HEK293 (cell line): Measurements from ENCODE around the gene PIK3C2B.

ENCODE experiments used
- GLI2 ChIP-seq: fragments of 450-650 bp; formaldehyde crosslinking; IDR thresholded peaks from 2 replicates; pipeline ENCODE4; 2017; ENCODE audit warnings: missing biosample characterization, missing genetic modification characterization, low read depth, borderline replicate concordance
- KLF1 ChIP-seq: fragments of 450-650 bp; formaldehyde crosslinking; IDR thresholded peaks from 2 replicates; pipeline ENCODE4 v1.5.1; 2016; ENCODE audit warnings: missing biosample characterization, missing genetic modification characterization
- OVOL3 ChIP-seq: fragments of 450-650 bp; formaldehyde crosslinking; IDR thresholded peaks from 2 replicates; pipeline ENCODE4 v1.5.1; 2016; ENCODE audit warnings: missing biosample characterization, missing genetic modification characterization
- SP7 ChIP-seq: fragments of 450-650 bp; formaldehyde crosslinking; IDR thresholded peaks from 2 replicates; pipeline ENCODE4 v1.5.1; 2016; ENCODE audit warnings: missing biosample characterization, missing genetic modification characterization
- ZBTB8A ChIP-seq: fragments of 450-650 bp; formaldehyde crosslinking; IDR thresholded peaks from 2 replicates; pipeline ENCODE4 v1.5.1; 2016; ENCODE audit warnings: missing biosample characterization, missing genetic modification characterization
- ZEB2 ChIP-seq: fragments of 450-650 bp; formaldehyde crosslinking; IDR thresholded peaks from 2 replicates; pipeline ENCODE4 v1.5.1; 2016; ENCODE audit warnings: missing biosample characterization, missing genetic modification characterization
- ZFP37 ChIP-seq: fragments of 450-650 bp; formaldehyde crosslinking; IDR thresholded peaks from 2 replicates; pipeline ENCODE4 v1.5.1; 2016; ENCODE audit warnings: missing biosample characterization, missing genetic modification characterization
- ZNF24 ChIP-seq: fragments of 450-650 bp; formaldehyde crosslinking; IDR thresholded peaks from 2 replicates; pipeline ENCODE4 v1.5.1; 2016; ENCODE audit warnings: missing biosample characterization, missing genetic modification characterization
- ZNF555 ChIP-seq: fragments of 450-650 bp; formaldehyde crosslinking; conservative IDR thresholded peaks from 2 replicates; pipeline ENCODE4 v1.5.1; 2017; ENCODE audit warnings: missing biosample characterization, mild to moderate bottlenecking, missing genetic modification characterization, inconsistent platforms
- ZNF571 ChIP-seq: fragments of 450-650 bp; formaldehyde crosslinking; IDR thresholded peaks from 2 replicates; pipeline ENCODE4 v1.5.0; 2017; ENCODE audit warnings: missing biosample characterization, missing genetic modification characterization
- ZNF626 ChIP-seq: fragments of 450-650 bp; sonication (Bioruptor Pico); formaldehyde crosslinking; IDR thresholded peaks from 2 replicates; pipeline ENCODE4 v1.5.1; 2018; ENCODE audit warnings: missing biosample characterization, missing genetic modification characterization, inconsistent platforms
- ZNF747 ChIP-seq: fragments of 450-650 bp; formaldehyde crosslinking; IDR thresholded peaks from 2 replicates; pipeline ENCODE4 v1.5.1; 2016; ENCODE audit warnings: missing biosample characterization, missing genetic modification characterization
- ZNF843 ChIP-seq: fragments of 450-650 bp; formaldehyde crosslinking; IDR thresholded peaks from 2 replicates; pipeline ENCODE4 v1.5.1; 2016; ENCODE audit warnings: missing biosample characterization, missing genetic modification characterization
- ZSCAN16 ChIP-seq: fragments of 450-650 bp; formaldehyde crosslinking; IDR thresholded peaks from 2 replicates; pipeline ENCODE4 v1.5.1; 2016; ENCODE audit warnings: missing biosample characterization, missing genetic modification characterization
- TF ChIP-seq, protein P1 (sequence below): fragments of 450-650 bp; formaldehyde crosslinking; IDR thresholded peaks from 2 replicates; pipeline ENCODE4 v1.5.1; 2016; ENCODE audit warnings: missing biosample characterization, missing genetic modification characterization, borderline replicate concordance
- TF ChIP-seq, protein P2 (sequence below): fragments of 450-650 bp; formaldehyde crosslinking; IDR thresholded peaks from 2 replicates; pipeline ENCODE4 v1.5.1; 2016; ENCODE audit warnings: missing biosample characterization, missing genetic modification characterization
- TF ChIP-seq, protein P3 (sequence below): fragments of 450-650 bp; formaldehyde crosslinking; IDR thresholded peaks from 2 replicates; pipeline ENCODE4 v1.5.1; 2016; ENCODE audit warnings: missing biosample characterization, missing genetic modification characterization
- TF ChIP-seq, protein P4 (sequence below): fragments of 450-650 bp; formaldehyde crosslinking; IDR thresholded peaks from 2 replicates; pipeline ENCODE4 v1.5.1; 2016; ENCODE audit warnings: missing biosample characterization, missing genetic modification characterization
- TF ChIP-seq, protein P5 (sequence below): fragments of 450-650 bp; IDR thresholded peaks from 2 replicates; pipeline ENCODE4 v1.5.1; 2018; ENCODE audit warnings: missing biosample characterization, missing genetic modification characterization

PIK3C2B gene

DNA sequence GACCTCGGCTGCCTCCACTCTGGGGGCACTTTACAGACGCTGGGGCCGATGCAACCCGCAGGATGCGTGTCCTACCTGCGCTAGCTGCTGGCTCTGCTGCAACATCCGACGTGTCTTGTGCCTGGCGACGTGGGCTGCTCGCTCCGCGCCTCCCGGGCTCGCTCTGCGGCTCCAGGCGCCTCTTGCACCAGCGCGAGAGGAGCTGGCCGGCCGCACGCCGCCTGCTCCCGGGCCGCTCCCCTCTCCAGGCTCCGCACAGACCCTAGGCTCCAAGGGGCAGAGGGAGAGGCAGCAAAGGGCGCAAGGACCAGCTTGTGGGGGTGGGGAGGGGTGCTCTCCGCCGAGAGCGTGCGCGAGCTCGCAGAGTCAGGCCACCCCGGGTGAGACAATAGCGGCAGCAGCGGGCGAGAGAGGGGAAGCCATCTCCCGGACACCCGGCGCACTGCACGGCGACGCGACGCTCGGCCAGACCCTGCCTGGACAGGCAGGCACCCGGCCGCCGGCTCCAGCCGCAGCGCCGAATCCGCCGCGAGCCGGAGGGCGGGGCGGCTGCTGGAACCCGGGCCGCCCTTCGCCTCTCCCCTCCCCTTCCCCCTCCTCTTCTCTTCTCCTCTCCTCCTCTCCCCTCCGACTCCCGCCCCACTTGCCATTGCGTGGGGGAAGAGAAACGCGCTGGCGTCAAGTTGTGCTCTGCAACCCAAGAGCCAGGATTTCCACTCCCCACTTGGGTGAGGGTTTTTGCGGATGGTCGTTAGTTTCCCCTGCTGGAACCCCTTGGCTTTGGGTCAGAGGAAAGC lies at the start of gene PIK3C2B (continued):
- TF ChIP-seq SP7 (tag by site-specific recombination) (0 out of 2 replicates have a peak, but pooled peaks have one; percentile 22), ZNF555 (tag by site-specific recombination) (no peak), ZNF626 (no peak), ZNF843 (tag by site-specific recombination) (no peak), ZFP37 (tag by site-specific recombination) (0 out of 2 replicates have a peak, but pooled peaks have one; percentile 88), OVOL3 (tag by site-specific recombination) (no peak), GLI2 (no peak), ZNF571 (tag by site-specific recombination) (no peak), KLF1 (peak; percentile 84), ZEB2 (tag by site-specific recombination) (no peak), ZBTB8A (tag by site-specific recombination) (peak; percentile 85), ZSCAN16 (tag by site-specific recombination) (no peak), ZNF747 (tag by site-specific recombination) (no peak), ZNF24 (tag by site-specific recombination) (no peak)
- TF ChIP-seq, protein P1, sequence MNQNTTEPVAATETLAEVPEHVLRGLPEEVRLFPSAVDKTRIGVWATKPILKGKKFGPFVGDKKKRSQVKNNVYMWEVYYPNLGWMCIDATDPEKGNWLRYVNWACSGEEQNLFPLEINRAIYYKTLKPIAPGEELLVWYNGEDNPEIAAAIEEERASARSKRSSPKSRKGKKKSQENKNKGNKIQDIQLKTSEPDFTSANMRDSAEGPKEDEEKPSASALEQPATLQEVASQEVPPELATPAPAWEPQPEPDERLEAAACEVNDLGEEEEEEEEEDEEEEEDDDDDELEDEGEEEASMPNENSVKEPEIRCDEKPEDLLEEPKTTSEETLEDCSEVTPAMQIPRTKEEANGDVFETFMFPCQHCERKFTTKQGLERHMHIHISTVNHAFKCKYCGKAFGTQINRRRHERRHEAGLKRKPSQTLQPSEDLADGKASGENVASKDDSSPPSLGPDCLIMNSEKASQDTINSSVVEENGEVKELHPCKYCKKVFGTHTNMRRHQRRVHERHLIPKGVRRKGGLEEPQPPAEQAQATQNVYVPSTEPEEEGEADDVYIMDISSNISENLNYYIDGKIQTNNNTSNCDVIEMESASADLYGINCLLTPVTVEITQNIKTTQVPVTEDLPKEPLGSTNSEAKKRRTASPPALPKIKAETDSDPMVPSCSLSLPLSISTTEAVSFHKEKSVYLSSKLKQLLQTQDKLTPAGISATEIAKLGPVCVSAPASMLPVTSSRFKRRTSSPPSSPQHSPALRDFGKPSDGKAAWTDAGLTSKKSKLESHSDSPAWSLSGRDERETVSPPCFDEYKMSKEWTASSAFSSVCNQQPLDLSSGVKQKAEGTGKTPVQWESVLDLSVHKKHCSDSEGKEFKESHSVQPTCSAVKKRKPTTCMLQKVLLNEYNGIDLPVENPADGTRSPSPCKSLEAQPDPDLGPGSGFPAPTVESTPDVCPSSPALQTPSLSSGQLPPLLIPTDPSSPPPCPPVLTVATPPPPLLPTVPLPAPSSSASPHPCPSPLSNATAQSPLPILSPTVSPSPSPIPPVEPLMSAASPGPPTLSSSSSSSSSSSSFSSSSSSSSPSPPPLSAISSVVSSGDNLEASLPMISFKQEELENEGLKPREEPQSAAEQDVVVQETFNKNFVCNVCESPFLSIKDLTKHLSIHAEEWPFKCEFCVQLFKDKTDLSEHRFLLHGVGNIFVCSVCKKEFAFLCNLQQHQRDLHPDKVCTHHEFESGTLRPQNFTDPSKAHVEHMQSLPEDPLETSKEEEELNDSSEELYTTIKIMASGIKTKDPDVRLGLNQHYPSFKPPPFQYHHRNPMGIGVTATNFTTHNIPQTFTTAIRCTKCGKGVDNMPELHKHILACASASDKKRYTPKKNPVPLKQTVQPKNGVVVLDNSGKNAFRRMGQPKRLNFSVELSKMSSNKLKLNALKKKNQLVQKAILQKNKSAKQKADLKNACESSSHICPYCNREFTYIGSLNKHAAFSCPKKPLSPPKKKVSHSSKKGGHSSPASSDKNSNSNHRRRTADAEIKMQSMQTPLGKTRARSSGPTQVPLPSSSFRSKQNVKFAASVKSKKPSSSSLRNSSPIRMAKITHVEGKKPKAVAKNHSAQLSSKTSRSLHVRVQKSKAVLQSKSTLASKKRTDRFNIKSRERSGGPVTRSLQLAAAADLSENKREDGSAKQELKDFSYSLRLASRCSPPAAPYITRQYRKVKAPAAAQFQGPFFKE (tag by site-specific recombination) = no peak
- TF ChIP-seq, protein P2, sequence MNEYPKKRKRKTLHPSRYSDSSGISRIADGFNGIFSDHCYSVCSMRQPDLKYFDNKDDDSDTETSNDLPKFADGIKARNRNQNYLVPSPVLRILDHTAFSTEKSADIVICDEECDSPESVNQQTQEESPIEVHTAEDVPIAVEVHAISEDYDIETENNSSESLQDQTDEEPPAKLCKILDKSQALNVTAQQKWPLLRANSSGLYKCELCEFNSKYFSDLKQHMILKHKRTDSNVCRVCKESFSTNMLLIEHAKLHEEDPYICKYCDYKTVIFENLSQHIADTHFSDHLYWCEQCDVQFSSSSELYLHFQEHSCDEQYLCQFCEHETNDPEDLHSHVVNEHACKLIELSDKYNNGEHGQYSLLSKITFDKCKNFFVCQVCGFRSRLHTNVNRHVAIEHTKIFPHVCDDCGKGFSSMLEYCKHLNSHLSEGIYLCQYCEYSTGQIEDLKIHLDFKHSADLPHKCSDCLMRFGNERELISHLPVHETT (tag by site-specific recombination) = no peak
- TF ChIP-seq, protein P3, sequence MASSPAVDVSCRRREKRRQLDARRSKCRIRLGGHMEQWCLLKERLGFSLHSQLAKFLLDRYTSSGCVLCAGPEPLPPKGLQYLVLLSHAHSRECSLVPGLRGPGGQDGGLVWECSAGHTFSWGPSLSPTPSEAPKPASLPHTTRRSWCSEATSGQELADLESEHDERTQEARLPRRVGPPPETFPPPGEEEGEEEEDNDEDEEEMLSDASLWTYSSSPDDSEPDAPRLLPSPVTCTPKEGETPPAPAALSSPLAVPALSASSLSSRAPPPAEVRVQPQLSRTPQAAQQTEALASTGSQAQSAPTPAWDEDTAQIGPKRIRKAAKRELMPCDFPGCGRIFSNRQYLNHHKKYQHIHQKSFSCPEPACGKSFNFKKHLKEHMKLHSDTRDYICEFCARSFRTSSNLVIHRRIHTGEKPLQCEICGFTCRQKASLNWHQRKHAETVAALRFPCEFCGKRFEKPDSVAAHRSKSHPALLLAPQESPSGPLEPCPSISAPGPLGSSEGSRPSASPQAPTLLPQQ = 0 out of 2 replicates have a peak, but pooled peaks have one; percentile 25
- TF ChIP-seq, protein P4, sequence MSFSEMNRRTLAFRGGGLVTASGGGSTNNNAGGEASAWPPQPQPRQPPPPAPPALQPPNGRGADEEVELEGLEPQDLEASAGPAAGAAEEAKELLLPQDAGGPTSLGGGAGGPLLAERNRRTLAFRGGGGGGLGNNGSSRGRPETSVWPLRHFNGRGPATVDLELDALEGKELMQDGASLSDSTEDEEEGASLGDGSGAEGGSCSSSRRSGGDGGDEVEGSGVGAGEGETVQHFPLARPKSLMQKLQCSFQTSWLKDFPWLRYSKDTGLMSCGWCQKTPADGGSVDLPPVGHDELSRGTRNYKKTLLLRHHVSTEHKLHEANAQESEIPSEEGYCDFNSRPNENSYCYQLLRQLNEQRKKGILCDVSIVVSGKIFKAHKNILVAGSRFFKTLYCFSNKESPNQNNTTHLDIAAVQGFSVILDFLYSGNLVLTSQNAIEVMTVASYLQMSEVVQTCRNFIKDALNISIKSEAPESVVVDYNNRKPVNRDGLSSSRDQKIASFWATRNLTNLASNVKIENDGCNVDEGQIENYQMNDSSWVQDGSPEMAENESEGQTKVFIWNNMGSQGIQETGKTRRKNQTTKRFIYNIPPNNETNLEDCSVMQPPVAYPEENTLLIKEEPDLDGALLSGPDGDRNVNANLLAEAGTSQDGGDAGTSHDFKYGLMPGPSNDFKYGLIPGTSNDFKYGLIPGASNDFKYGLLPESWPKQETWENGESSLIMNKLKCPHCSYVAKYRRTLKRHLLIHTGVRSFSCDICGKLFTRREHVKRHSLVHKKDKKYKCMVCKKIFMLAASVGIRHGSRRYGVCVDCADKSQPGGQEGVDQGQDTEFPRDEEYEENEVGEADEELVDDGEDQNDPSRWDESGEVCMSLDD (tag by site-specific recombination) = no peak
- TF ChIP-seq, protein P5, sequence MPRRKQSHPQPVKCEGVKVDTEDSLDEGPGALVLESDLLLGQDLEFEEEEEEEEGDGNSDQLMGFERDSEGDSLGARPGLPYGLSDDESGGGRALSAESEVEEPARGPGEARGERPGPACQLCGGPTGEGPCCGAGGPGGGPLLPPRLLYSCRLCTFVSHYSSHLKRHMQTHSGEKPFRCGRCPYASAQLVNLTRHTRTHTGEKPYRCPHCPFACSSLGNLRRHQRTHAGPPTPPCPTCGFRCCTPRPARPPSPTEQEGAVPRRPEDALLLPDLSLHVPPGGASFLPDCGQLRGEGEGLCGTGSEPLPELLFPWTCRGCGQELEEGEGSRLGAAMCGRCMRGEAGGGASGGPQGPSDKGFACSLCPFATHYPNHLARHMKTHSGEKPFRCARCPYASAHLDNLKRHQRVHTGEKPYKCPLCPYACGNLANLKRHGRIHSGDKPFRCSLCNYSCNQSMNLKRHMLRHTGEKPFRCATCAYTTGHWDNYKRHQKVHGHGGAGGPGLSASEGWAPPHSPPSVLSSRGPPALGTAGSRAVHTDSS = peak; percentile 54; the same call in 1 of the 2 replicates
